Prostate gland (tissue), 2 donors: Measurements from ENCODE around the gene MTERF1.

Experiments used
- POLR2A ChIP-seq: fragments of 450-650 bp; IDR thresholded peaks from one replicate; pipeline ENCODE4 v1.6.1; 2016; ENCODE audit warnings: antibody characterized with exemption, mild to moderate bottlenecking
- POLR2AphosphoS5 ChIP-seq: sonication (generic); formaldehyde crosslinking; IDR thresholded peaks from one replicate; pipeline ENCODE4 v1.6.1; 2017; ENCODE audit warnings: antibody characterized with exemption
- TF ChIP-seq, protein P1 (sequence below), 4 experiments: fragments of 200-600 bp in 2 of 4; fragments of 450-650 bp in 2 of 4; sonication (generic) in 2 of 4; IDR thresholded peaks; 1 replicate in 3 of 4; 2 replicates in 1 of 4; pipeline ENCODE4 v1.5.1; 2016 to 2019; ENCODE audit warnings: antibody characterized with exemption in 4 of 4, mild to moderate bottlenecking in 2 of 4, moderate library complexity in 2 of 4

DNA sequence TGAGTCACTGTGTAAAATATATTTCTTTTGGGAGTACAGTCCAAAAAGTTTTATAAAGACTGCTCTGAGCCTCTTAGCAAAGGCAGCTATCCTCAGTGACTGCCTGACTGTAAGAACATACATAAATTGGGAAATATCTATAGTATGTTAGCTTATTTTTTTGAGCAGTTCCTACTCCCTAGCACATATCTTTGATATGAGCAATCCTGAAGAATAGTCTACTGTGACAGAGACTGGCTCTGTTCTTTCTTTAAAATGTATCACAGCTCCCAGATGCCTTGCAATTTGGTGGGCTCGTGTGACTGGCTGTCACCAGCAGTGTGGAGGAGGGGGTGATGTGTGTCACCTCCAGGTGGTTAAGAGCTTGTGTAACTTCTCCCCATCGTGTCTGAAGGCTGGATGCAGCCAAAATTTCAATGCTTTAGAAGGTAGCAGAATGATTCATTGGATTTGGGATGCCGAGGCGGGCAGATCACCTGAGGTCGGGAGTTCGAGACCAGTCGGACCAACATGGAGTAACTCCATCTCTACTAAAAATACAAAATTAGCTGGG, 47.9 kb downstream of the MTERF1 start:
- TF ChIP-seq POLR2A = no peak
- TF ChIP-seq, protein P1, sequence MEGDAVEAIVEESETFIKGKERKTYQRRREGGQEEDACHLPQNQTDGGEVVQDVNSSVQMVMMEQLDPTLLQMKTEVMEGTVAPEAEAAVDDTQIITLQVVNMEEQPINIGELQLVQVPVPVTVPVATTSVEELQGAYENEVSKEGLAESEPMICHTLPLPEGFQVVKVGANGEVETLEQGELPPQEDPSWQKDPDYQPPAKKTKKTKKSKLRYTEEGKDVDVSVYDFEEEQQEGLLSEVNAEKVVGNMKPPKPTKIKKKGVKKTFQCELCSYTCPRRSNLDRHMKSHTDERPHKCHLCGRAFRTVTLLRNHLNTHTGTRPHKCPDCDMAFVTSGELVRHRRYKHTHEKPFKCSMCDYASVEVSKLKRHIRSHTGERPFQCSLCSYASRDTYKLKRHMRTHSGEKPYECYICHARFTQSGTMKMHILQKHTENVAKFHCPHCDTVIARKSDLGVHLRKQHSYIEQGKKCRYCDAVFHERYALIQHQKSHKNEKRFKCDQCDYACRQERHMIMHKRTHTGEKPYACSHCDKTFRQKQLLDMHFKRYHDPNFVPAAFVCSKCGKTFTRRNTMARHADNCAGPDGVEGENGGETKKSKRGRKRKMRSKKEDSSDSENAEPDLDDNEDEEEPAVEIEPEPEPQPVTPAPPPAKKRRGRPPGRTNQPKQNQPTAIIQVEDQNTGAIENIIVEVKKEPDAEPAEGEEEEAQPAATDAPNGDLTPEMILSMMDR (IDR thresholded peaks at IDR 0.05) = no peak
- no peak for TF ChIP-seq POLR2AphosphoS5
